ENCODE data around the gene LRP5.
"Not testable (repeated sequence)": the region's sequence is repeated elsewhere in the genome, so short reads cannot be mapped to it uniquely, and the experiment has no call there.

The LRP5 gene

DNA sequence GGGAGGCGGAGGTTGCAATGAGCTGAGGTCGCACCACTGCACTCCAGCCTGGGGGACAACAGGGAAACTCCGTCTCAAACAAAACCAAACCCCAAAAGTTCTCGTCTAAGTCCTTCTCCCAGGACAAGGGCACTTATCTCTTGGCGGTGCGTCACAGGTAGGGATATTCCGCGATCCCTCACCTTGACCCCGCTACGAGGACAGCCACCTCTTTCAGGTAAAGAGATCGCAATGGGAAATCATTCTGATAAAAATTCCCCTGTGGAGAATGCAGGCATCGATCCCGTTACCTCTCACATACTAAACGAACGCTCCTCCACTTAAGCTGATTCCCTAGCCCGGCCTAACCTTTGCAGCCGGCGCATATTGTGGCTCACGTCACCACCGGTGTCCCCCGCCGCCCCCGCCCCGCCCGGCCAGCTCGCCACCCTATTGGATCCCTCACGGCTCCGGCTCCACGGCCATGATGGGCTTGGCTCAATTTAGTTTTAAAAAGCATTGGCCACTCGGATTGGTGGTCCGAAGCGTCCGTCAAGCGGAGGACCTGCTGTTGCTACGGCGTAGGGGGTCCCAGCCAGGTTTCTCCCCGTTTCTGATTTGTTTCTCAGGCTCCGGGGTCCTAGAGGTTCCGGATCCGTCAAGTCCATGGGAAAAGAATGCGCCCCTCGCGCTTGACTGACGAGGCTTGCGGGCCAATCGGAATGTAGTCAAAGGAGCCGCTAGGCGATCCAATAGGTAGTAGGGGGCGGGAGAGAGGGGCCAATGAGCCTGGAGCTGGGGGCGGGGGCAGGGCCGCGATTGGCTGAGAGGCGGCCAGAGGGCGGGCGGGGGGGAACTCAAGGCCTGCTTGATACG, 147.7 kb downstream of the LRP5 start:
- in situ Hi-C loops (cut with HindIII; ENCODE audit: low sequenced_read_pairs), result loop anchor here (25.0 kb wide), 1 partner anchor 223 kb away; no protein-coding TSS in a partner anchor

DNA sequence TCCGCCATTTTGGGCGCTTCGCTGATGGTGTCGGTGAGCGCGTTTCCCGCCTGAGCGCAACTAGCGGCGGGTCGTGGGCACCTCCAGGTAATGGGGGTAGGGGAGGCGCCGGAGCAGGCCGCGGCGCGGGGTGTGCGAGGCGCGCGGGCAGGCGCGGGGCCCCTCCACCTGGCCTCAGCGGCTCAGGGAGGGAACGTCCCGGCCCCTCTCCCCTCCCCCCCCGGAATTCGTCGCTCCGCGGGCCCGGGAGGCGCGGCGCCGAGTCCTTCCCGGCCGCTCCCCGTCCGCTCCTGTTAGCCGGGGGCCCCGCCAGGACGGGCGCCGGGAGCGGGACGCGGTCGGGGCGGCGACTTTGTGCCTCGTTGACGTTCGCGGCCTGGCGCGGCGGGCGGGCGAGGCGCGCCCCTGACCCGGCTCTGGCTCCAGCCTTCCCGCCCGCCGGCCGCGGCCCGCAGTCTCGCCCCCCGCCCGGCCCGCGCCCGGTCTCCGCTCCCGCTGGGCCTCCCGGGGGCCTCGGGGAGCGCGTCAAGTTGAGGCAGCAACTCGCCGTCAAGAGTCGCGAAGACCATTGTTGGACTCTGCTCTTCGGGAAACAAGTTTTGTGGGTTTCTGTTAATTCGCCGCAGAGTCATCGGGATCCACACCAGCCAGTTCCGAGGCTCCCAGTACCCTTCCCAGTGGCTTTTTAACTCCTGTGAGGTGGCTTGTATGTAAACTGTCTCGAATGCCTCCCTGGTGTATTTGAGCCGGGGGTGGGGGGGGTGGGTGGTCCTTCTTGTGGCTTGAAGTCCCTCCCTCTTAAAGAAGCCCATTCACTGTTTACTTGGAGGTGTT, 148.6 kb downstream of the LRP5 start, which contains the start of gene PPP6R3:
Gene PPP6R3, plus strand, starts transcription at position 12 of the 834 bp plus-strand sequence. CDS start 76,913 bp downstream, outside the sequence.
- in situ Hi-C loops (cut with HindIII; ENCODE audit: low sequenced_read_pairs), result loop anchor here (25.0 kb wide), 1 partner anchor 224 kb away; no protein-coding TSS in a partner anchor

GRCh38 chr11:68461575-68461917, 149.2 kb downstream of the LRP5 start:
- in situ Hi-C loops (cut with HindIII; ENCODE audit: low sequenced_read_pairs), result loop anchor here (25.0 kb wide), 1 partner anchor 224 kb away; no protein-coding TSS in a partner anchor

- in situ Hi-C loops (cut with HindIII; ENCODE audit: low sequenced_read_pairs), result loop anchor here (25.0 kb wide), 1 partner anchor 226 kb away; no protein-coding TSS in a partner anchor
Observed at GRCh38 chr11:68463714-68464113, 151.3 kb downstream of the LRP5 start.

- in situ Hi-C loops (cut with HindIII; ENCODE audit: low sequenced_read_pairs), result loop anchor here (25.0 kb wide), 1 partner anchor 230 kb away; no protein-coding TSS in a partner anchor
Observed at GRCh38 chr11:68467201-68467834, 154.9 kb downstream of the LRP5 start.

DNA sequence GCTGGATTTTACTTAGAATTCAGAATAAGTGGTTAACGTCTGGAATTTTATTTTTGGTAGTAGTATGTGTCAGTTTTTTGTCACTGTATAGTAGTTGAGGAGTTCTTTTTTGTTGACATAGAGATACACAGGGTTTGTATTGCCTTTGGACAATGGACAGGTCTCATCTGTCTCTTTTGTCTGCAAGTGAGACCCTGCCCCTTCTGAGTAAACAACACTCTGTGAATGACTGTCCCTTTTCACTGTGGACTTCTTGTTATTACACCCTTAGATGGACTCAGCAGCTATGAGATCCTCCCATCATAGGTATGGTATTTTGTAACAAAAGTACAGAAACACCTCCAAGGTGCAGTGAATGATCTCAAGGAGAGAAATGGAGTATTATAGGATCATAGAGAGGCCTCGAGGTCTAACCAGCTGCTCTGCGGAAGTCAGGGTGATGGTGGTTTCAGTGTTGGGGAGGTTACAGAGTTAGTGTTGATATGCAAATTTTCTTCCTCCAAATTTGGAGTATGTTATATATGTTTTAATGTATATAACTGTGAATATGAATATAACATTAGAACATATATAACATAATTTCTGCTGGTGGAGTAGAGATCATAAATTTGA, 155.9 kb downstream of the LRP5 start:
- in situ Hi-C loops (cut with HindIII; ENCODE audit: low sequenced_read_pairs), result loop anchor here (25.0 kb wide), 1 partner anchor 231 kb away; no protein-coding TSS in a partner anchor

GRCh38 chr11:68469122-68469521, 156.7 kb downstream of the LRP5 start:
- in situ Hi-C loops (cut with HindIII; ENCODE audit: low sequenced_read_pairs), result loop anchor here (25.0 kb wide), 1 partner anchor 232 kb away; no protein-coding TSS in a partner anchor

- in situ Hi-C loops (cut with HindIII; ENCODE audit: low sequenced_read_pairs), result loop anchor here (25.0 kb wide), 1 partner anchor 232 kb away; no protein-coding TSS in a partner anchor
Observed at GRCh38 chr11:68469642-68470041, 157.3 kb downstream of the LRP5 start.

- in situ Hi-C loops (cut with HindIII; ENCODE audit: low sequenced_read_pairs), result loop anchor here (25.0 kb wide), 1 partner anchor 233 kb away; no protein-coding TSS in a partner anchor
Observed at GRCh38 chr11:68470304-68470811, 158.0 kb downstream of the LRP5 start.

DNA sequence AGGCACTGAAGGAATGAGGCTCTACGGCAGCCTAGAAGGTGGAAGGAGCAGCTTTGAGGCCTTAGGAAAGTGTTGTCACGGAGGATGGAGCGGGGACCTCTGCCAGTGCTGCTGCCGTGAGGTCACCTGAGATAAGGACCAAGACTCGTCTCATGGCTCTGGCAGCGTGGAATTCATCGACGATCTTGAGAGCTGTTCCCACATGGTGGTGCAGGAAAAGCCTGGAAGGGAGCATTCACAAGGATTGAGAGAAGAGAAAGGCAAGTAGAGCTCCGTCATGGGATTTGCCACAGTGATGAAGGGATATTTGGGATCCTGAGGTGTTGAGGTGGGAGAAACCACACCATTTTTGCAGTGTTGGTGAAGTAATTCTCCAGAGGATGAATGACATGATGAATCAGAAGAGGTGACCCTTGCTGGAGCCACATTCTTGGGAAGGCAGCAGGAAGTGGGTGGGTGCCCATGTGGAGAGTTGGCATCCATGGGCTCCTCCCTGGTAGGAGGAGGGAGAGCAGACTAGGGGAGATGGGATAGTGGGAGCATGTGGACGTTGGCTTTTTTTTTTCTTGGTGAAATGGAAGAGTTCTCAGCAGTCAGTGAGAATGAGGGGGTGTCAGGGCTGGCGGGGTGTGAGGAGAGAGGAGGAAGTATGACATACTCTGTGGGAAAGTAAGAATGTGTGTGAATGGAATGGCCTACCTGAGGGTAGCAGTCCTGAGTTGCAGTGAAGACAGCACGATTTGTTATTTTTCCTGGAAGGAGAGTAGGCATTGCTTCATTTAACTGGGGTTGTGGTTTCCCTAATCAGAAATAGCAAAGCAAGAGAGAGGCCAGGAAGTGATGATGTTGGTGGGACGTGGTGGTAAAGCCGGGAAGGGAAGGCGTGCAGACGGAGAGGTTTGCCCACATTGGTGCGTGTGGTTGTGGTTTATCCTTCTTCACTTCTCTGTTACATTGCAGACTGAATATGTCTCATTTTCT, 159.3 kb downstream of the LRP5 start:
- in situ Hi-C loops (cut with HindIII; ENCODE audit: low sequenced_read_pairs), result loop anchor here (25.0 kb wide), 1 partner anchor 234 kb away; no protein-coding TSS in a partner anchor

DNA sequence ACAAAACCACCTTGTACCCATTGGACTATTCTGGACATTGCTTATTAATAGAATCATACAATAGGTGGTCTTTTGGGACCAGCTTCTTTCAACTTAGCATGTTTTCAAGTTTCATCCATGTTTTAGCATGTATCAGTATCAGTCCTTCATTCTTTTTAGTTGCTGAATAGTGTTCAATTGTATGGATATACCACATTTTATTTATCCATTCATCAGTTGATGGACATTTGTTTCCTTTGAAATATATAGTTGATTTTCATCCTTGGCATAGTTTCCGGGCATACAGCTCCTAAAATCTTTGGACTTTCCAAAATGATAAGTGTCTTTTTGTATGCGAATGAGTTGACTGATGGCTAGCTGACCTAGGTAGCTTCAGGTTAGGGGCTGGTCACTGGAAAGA, 160.4 kb downstream of the LRP5 start:
- in situ Hi-C loops (cut with HindIII; ENCODE audit: low sequenced_read_pairs), result loop anchor here (25.0 kb wide), 1 partner anchor 235 kb away; no protein-coding TSS in a partner anchor

DNA sequence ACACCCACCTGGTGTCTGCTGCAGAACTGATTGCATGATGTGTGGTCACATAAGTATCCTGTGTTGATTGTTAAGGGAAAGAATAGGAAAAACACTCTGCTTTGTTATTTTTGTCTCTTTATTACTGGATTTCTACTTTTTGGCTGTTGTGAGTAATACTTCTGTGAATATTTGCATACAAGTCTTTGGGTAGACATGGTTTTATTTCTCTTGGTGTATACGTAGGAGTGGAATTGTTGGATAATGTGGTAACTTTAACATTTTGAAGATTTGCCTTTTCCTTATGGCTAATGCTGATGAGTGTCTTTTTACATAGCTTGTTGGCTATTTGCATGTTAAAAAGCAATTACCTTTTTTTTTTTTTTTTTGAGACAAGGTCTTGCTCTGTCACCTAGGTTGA, 161.3 kb downstream of the LRP5 start:
- in situ Hi-C loops (cut with HindIII; ENCODE audit: low sequenced_read_pairs), result loop anchor here (25.0 kb wide), 1 partner anchor 236 kb away; no protein-coding TSS in a partner anchor

GRCh38 chr11:68475626-68476025, 163.2 kb downstream of the LRP5 start:
- in situ Hi-C loops (cut with HindIII; ENCODE audit: low sequenced_read_pairs), result not testable (repeated sequence)

- in situ Hi-C loops (cut with HindIII; ENCODE audit: low sequenced_read_pairs), result no loop called here
Observed at GRCh38 chr11:68479390-68479789, 167.0 kb downstream of the LRP5 start.

GRCh38 chr11:68480193-68480592, 167.8 kb downstream of the LRP5 start:
- in situ Hi-C loops (cut with HindIII; ENCODE audit: low sequenced_read_pairs), result no loop called here

- in situ Hi-C loops (cut with HindIII; ENCODE audit: low sequenced_read_pairs), result no loop called here
Observed at GRCh38 chr11:68480852-68481510, 168.6 kb downstream of the LRP5 start.

GRCh38 chr11:68481579-68482240, 169.3 kb downstream of the LRP5 start:
- in situ Hi-C loops (cut with HindIII; ENCODE audit: low sequenced_read_pairs), result no loop called here

DNA sequence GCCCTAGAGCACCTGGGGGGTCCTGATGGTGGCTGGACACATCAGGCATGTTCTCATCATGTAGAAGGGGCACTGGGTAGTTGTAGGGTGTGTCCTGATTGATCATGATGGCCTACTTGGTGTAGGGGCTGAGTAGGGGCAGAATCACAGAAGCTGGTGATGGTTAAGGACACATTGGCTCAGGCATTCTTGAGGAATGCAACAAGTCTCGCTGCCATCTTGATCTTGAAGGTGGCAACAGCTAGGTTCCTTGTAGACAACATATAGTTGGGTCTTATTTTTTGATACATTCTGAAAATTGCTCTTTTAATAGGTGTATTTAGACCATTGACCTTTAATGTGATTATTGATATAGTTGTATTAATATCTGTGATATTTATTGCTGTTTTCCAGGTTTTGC, 176.2 kb downstream of the LRP5 start:
- in situ Hi-C loops (cut with HindIII; ENCODE audit: low sequenced_read_pairs), result no loop called here

Data from DLD1 (cell line).